Measurements from ENCODE around the gene C1orf216.
"Not testable (repeated sequence)": the region's sequence is repeated elsewhere in the genome, so short reads cannot be mapped to it uniquely, and the experiment has no call there.

C1orf216 gene

DNA sequence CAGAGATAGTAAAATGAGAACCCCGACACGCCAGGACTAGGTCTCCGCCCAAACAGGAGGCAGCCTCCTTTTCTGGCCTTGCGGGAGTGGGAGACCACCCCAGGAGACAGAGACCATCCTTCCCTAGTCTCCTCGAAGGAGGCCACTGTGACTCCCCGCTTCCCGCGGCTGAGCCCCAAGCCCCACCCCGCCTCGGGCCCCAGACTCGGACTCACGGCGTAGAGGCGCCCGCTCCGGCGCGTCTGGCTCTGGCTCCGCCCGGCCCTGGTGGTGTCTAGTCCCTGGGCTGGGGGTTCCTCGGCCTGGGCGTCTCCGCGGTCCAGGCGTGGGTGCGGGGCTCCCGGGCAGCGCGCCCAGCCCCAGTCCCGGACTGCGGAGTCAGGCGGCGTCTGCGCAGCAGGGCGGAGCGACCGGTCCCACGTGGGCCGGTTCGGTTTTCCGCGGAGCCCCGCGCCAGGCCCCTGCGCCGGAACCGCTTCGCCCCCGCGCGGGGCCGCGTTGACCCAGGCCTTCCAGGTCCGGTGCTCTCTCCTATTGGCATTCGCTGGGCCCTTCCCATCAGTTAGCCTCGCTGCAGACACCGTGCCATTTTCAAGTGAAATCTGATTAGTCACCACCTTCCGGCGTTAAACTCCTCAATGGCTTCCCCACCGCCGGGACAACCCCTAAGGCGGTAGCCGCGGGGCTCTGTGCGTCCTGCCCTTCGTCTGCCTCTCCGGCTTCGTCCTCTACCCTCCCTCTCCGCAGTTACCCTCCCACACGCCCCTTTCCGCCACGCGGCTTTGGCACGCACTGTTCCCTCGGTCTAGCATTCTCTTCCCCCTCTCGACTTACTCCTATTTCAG is at the start of gene C1orf216:
Gene C1orf216 (minus strand): TSS at position 393 of the 845 bp plus-strand sequence. CDS start 2,563 bp downstream, outside the sequence.
- peak in 1 of 3 experiments; percentile 24 for DNase-seq

GRCh38 chr1:35764283-35764682 is 45.6 kb upstream of the C1orf216 start:
- DNase-seq: no peak

GRCh38 chr1:35763201-35763600 is 44.5 kb upstream of the C1orf216 start:
- no peak for DNase-seq

GRCh38 chr1:35762141-35762540 is 43.5 kb upstream of the C1orf216 start:
- DNase-seq: no peak

- no peak for DNase-seq
These were observed 37.4 kb upstream of the C1orf216 start for GRCh38 chr1:35756064-35756463.

DNA sequence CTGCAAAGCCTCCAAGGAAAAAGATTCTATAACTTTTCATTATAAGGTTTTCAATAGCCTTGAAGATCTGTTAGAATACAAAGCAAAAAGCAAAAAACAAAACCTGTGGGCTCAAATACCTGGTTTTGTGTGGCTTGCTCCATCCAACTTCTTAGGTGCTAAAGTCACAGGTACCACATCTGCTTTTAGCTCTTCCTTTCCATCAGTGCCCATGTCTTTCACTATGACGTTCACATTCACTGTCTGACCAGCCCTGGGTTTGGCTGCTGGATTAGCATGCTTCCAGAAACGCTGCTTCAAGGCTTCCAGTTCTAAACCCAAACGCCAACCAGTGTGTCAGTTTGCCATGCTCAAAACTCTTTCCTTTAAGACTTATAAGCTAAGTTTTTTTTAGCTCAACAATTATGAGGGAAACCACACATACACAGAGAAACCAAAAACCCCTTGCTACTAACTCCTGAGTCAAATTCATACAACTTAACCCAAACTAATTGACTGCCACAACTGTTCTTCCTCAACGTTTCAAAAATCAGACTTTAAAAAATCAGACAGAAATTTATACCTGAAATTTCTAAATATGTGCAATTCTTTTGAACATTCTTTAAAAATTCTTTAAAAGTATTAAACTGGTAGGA is 35.1 kb upstream of the C1orf216 start:
- DNase-seq: no peak

- no peak for DNase-seq
These were observed 29.6 kb upstream of the C1orf216 start for GRCh38 chr1:35748326-35748725.

DNA sequence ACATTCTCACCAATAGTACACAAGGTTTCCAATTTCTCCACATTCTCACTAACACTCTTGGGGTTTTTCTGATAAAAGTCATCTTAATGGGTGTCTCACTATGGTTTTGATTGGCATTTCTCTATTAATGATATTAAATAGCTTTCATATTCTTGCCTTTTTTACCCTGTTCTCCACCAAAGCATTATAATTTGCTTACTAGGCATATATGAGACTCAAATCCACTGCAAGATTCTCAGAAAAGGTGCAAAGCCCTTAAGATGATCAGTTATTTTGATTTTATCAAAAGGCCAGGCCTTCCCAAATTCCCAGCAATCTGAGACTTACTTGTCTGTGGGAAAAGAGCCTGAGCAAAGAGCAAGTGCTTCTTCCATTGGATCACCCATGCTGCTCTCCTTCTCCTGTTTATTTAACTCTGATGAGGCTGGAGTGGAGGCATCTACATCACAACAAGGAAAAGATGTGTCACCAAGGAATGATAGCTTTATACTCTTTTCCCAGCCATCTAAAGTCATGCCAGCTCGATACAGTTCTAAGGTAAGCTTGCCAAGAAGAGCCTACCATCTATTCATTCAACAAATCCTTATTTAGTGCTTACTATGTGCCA is 26.5 kb upstream of the C1orf216 start:
- no peak for DNase-seq

GRCh38 chr1:35737120-35737519 is 18.4 kb upstream of the C1orf216 start:
- DNase-seq: no peak

- DNase-seq: no peak
These were observed 8.9 kb upstream of the C1orf216 start for GRCh38 chr1:35727434-35728040.

DNA sequence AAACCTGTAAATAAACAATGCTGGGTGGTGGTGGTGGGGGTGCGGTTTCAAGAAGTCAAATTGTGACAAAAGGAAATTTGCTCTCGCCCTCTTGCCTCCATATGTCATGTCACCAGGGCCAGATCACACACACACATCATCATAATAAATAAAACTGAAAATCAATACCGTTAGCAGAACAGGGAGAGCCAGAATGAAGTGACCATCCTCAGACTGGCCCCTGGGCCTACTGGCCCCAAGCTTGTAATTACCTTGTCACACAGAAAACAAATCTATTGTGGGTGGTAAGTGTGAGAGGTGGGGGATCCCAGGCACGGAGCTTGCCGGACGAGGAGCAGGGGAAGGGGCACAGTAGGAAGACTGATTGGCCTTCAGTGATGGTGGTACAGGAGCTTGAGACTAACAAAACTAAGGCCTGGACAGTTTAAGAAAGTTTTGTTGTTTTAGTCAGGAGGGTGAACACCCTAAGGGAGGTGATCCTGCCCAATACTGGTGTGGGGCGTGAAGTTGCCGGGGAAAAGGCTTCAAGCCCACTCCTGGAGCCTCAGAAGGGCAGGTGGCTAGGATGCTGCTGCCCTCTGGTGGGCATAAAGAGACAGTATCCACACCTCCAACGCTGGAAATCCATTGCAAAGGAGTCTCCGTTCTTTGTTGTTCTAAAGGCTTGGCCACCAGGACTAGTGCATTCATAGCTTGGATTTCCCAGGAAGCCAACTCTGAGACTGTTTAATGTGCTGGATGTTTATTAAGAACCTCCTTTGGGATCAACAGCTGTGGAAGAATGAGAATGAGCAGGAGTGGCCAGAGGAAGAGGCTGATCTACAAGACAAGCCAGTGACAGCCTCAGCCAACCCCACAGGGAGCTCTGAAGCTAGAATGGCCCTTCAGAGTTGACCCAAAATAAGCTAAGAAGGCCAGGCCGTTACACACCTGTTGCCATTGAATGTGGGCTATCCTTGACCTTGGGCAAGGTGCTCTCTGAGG is 8.1 kb upstream of the C1orf216 start:
- DNase-seq: peak; percentile 16 to 76 (median 40)

DNA sequence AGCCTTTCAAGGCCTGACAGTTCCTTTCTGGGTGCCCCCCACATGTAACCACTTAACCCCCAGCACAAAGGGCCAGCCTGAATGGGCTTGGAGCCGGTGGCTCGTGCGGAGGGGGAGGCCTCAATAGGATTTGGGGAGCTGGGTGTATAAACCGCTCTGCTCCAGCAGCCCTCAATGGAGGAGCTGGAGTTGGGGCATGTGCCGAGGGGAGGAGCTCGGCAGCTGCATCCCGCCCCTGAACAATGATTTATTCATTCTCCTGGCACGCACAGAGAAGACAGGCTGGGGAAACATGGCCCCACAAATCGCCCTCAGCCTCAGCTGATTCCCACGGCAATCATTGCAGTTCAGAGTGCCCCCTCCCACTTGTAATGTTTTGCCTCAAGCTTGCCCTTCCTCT is 6.9 kb upstream of the C1orf216 start:
- DNase-seq: no peak

DNA sequence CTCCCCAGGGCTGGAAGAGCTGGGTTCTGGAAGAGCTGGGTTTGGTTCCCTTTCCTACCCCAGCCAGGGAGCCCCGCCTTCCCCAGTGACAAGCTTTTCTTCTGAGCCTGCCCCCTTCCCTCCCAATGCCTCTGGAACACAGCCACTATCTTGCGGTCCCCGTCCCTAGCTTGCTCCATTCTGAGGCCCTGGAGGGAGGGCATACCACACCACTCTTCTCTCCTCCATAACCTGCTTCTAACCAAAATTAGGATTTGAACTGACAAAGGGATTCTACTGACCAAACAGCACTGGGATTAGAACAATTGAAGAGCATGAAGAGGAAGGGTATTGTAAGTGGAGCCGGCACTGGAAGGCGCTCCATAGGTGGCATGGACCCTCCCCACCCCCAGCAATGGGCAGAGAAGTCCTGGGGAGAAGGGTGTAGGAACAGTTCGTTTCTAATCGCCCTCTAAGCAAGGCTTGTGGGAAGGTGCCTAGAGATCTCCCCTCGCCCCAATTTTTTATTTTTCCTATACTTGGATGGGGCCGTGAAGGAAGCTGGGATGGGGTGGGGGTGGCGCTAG is 690 bp downstream of the C1orf216 start:
- DNase-seq: no peak

DNA sequence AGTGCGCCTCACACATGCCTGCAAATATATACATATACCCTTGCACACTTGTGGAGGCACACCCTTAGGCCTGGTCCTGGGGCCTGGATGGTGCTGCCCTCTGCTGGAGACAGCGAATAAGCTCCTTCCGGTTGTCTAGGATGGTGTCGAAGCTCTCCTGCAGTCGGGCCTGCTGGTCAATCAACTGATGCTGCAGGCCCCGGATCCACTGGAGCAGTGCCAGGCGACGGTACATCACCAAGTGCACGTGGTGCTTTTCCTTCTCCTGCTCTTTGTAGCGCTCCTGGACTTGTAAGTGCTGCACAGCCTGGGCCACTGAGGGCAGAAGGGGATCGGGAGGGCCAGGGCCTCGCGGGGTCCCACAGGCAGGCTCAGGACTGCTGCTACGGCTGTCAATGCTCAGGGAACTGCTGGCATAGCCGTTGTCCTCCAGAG is 3.1 kb downstream of the C1orf216 start:
- peak; percentile 59 to 84 (median 76) for DNase-seq

- DNase-seq: no peak
These were observed 3.6 kb downstream of the C1orf216 start for GRCh38 chr1:35714921-35715567.

DNA sequence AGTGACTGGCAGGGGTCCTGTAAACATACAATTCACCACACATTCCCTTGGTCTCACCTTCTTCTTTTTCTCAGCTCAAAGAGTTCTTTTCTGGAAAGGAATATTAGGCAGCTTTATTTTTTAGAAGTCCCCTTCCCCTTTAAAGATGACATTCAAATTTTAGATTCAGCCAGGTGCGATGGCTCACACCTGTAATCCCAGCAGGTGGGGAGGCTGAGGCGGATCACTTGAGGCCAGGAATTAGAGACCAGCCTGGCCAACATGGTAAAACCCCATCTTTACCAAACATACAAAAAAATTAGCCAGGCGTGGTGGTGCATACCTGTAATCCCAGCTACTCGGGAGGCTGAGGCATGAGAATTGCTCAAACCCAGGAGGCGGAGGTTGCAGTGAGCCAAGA is 7.6 kb downstream of the C1orf216 start:
- not testable (repeated sequence) for DNase-seq

- no peak for DNase-seq
These were observed 9.7 kb downstream of the C1orf216 start for GRCh38 chr1:35708952-35709351.

GRCh38 chr1:35708441-35708921 is 10.2 kb downstream of the C1orf216 start:
- DNase-seq: peak; percentile 53 to 89 (median 87)

DNA sequence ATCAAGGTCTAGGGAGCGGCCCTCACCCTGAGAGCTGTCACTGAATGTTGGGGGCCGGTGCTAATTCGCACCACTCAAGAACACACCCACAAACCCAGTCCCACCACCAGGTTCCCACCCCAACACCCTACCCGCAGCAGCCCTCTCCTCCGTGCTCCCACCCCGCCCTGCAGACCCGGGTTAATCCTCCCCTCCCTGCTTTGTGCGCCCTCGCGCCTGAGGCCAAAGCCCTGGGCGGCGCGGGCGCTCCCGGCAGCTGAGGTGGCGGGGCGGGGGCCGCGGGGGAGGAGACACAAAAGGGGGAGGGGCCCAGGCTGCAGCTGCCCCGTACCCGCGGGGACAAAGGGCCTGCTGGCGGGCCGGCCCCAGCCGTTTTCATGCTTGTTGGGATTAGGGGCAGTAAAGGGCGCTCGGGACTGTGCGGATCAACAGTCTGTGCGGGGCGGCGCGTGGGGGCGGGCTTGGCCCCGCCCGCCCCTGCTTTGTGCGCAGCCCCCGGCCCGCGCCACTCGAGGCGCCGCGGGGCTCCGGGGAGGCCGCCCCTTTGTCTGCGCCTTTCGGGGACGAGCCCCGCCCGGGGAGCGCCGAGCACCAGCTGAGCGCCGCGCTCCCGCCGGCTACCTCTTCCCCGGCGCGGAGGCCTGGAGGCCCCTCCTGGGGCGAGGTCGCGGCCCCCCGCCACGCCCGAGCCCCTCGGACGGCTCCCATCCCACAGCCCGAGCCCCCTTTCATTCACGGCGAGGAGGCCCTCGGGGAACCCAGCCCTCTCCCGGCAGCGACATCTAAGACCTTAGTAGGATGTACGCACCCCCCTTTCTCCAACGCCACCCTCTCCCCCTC is 10.9 kb downstream of the C1orf216 start:
- DNase-seq: peak; percentile 81 to 92 (median 91)
